GM21723 (cell line): ENCODE results near the gene CIDEB.

ENCODE experiments used
- ATAC-seq: cut with Tn5 transposase; IDR thresholded peaks from one replicate; pipeline ENCODE4 v1.9.1; 2021; ENCODE audit warnings: mild to moderate bottlenecking, moderate library complexity; ENCODE audit not compliant: unreplicated experiment

The CIDEB gene

DNA sequence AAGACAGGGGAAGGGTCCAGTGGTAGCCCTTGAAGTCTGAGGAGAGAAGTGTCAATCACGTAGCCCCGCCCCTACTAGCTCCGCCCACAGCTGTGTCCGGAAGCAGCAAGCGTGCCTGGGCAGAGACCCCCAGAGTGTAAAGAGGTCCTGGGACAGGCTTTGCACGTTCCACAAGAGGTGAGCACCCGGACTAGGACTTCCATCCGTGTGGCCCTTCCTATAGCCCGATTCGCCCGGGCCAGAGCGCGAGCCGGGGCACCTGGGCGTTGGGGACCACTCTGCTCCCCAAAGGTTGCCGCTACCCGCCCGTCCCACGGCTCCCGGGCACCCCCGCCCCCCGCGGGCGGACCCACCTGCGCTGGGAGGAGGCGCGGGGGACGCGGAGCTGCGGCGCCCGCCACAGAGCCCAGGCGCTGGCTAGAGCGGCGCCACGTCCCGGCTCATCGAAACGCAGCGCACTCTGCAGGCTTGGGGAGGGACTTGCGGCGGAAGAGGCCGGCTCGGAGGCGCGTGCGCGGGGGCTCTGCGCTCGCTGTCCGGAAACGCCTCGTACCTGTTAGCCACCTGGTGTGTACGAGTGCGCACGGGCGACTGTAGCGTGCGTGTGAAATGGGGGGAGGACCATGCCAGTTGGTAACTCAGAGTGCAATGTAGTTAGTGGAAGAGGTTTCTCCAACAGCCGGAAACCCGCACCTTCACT, 36.5 kb downstream of the CIDEB start, which contains the start of gene RABGGTA:
Gene RABGGTA, minus strand, starts transcription at position 464 of the 700 bp plus-strand sequence. CDS start 482 bp downstream, outside the sequence.
- ATAC-seq = peak; percentile 83

DNA sequence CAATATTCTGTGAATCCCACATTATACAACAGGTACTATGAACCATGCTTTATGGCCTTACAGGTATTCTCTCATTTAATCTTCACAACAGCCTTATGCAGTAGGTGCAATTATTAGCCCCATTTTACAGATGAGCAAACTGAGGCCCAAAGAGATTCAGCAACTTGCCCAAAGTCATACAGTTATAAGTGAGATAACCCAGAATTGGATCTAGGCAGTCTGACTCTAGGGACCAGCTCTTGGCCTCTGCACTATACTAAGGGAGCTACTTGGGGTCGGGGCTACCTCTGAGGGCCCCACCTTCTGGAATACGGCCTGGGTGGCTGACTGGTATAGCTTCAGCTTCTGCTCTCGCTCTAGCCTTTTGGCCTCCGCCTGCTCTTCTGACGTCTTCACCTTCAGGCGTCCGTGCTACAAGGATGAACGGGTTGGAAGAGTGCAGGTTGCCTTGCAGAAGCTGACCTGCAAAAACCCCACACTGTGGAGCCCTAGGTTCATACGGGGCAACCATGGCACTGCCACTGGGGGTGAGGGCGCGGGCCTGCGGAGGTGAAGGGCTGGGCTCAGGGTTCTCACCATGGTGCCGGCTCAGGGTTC, 37.1 kb downstream of the CIDEB start:
- peak; percentile 1 for ATAC-seq

DNA sequence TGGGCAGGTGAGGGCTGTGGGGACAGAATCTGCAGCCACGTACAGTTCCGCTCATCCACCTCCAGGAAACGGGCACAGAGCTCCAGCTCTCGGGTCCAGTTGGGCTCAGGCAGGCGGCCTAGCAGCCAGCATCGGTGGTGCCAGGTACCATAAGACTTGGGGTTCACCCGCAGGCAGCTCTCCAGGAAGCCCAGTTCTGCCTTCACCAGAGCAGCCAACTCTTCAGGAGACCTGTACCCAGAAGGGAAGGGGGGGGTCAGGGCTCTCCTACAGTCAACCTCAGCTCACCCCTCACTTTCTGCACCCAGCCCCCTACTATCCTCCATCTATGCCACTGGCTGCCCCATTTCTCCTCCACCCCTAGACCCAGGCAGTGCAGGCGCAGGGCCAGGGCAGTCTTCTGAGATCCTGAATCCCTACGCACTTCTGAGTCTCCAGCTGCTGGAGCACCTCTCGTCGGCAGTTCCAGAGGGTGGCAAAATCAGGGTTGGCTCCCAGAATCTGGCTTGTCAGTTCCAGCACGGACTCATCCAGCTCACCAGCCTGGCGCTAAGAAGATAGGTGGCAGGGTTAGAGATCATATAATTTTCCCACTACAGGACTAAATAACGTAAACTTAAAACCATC, 37.8 kb downstream of the CIDEB start:
- no peak for ATAC-seq

DNA sequence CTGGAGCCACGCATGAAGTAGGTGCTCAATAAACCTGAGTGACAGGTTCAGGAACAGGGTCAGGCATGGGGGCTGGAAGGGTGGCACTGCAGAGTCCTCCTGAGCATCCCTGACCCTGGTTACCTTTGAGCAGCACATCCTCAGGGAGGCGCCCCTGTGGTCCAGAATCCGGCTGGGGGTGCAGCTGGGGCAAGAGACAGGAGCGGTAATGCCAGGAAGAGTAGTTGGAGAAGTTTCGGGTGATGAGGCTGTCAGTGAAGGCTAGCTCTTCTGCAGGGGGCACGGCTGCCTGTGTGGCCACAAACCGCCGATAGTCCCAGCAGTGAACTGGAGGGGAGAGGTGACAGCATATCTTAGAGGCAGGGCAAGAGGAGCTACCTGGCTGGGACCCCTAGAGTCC, 38.4 kb downstream of the CIDEB start:
- no peak for ATAC-seq

DNA sequence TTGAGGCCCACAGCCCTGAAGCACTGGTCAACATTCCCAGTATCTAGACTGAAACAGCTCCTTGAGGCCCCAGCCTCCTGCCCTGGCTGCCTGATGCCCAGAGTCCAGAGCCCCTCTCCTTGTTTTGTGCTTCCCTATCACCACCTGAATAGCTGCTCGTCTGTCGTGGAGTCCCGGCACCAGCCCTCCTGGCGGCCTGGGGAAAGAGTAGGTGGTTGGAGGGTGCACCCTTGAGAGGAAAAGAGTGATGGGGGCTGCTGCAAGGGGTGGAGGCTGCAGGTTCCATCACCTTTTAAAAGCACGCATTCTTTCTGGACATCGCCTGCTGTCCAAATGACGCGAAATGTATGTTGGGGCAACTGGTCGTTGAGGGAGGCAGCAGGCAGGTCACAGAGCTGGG, 39.6 kb downstream of the CIDEB start:
- no peak for ATAC-seq

DNA sequence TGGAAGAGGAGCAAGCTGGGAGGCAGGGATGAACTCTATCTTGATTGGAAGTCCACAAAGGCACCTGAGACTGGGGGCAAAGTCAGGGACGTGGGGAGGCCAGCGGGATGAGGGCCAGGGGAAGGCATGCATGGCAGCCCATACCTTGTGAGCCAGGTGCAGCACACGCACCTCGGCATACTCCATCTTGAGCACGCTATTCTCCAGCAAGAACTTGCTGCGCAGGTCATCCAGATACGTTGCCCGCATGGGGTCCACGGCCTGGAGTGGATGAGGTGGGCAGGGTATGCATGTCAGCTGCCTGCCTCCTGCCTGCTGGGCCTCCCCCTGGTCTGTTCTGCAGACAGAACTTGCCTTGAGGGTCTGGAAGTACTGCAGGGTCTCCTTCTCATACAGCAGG, 40.3 kb downstream of the CIDEB start:
- ATAC-seq = no peak

DNA sequence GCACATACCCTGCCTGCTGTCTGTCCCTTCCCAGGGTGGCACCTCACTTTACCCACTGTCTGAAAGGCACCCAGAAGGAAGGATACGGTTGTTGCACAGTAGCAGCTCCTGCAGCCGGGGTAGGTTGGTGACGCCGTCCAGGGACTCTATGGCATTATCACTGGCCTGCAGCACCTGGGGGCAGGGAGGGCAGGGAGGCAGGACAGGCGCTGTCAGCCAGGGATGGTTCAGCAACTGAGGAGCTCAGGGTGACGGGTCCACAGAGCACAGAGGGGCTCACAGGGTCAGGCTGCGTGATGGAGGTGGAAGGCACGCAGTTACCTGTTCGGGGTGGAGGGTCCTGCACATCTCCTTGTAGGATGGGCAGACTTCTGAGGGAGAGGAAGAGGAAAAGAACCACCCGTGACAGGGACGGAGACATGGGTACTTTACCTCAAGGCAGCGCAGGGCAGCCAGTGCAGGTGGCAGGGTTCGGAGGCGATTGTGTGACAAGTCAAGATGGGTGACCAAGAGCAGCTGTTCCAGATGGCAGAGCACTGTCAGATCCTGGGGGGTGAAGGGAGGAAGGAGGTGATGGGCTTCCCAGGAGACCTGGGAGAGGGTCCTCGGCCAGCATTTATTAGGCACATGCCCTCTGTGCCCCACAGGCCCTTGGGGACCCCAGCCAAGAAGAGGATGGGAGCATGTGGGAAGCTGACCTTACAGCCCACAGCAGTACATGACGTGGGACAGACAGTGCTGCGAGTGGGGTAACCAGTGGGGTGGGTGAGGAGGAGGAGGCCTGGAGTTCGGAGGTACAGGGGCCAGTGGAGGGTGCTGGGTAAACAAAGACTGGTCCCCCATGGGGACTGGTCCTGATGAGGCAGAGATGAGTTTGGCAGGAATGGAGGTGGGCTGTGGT, 41.2 kb downstream of the CIDEB start:
- no peak for ATAC-seq

DNA sequence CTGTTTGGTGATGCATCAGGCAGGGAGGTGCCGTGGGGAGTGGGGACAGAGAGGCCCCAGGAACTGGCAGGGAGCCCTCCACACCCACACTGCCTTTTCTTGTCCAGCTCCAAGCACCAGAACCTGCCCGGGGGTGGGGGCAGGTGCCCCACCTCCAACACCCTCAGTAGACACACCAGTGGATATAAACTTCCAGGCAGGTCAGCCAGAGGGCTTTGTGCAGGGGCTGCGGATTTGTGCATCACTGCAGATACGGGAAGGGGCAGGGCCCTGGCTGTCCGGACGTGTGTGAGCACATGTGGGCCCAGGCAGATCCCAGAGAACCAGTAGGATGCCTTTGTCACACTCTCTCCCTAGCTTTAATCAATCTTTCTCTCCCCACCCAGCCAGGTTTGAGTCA, 43.5 kb downstream of the CIDEB start:
- ATAC-seq = no peak

DNA sequence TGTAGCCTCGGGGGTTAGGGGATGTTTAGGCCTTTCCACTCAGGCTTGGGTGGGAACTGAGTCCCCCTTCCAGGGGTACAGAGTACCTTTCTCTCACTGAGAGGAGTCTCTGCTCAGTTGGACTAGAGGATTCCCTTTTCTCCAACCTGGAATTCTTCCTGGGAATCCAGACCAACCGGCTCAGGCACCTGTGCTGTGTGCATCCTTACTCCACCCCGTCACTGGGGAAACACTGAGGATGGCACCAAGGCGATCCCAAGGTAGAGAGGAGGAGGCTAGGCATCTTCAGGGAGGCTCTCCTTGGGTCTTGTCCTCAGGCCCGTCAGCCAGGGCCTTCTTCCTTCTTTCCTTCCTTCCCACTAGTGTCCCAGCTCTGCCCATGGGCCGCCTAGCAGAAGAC, 43.9 kb downstream of the CIDEB start:
- no peak for ATAC-seq

DNA sequence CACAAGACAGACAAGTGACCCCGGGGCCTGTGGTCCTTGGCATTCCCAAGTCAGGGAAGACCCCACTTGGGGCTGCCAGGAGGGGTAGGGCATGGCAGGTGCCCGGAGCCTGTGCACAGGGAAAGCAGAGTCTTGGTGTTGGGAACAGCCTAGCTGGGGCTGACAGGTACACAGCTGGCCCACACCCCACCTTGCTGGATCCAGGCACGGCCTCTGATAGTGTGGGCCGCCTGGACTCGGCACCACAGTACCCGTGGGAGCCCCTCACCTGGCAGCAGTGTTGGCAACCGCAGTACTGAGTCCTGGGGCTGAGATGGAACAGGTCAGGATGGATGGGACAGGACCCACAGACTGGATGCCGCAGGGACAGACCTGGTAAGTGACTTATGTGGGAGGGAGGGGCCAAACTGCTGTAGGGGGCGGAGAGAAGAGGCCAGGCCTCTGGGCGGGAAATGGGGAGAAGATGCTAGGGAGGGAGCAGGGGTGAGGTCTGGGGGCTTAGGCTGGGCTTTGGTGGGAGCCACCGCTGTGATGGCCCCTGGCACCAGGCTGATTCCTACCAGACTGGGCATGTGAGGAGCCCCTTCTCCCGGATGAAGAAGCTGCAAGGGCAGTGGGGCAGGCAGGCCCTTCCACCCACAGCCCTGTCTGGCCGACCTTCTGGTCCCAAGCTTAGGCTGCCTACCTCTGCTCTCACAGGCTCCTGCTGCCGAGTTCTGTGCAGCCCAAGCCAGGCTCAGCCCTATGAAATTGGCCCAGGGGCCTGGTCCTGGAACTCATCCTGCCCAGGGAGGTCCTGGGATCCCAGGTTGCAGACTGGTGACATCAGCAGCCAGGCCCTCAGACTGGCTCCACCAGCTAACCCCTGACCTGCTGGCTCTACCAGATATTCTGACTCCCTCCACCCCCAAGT, 44.7 kb downstream of the CIDEB start, which contains the start of gene TGM1:
Gene TGM1, minus strand, starts transcription at position 357 of the 913 bp plus-strand sequence. CDS start 825 bp downstream, outside the sequence.
- ATAC-seq = no peak

DNA sequence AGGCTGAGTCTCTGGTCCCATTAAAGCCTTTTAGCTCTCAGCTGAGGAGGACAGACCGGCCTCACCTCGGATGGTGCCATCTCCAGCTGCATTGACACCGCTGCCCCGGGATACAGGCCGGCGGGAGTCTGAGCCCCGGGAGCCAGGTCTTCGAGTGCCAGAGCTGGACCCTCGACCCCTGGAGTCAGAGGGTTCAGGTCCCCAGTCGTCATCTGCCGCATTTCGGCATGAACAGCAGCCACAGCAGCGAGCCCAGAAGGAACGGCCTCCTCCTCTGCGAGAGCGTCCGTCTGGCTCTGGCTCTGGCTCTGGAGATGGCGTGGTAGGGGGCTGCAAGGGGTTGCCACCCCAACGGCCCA, 45.8 kb downstream of the CIDEB start:
- no peak for ATAC-seq

DNA sequence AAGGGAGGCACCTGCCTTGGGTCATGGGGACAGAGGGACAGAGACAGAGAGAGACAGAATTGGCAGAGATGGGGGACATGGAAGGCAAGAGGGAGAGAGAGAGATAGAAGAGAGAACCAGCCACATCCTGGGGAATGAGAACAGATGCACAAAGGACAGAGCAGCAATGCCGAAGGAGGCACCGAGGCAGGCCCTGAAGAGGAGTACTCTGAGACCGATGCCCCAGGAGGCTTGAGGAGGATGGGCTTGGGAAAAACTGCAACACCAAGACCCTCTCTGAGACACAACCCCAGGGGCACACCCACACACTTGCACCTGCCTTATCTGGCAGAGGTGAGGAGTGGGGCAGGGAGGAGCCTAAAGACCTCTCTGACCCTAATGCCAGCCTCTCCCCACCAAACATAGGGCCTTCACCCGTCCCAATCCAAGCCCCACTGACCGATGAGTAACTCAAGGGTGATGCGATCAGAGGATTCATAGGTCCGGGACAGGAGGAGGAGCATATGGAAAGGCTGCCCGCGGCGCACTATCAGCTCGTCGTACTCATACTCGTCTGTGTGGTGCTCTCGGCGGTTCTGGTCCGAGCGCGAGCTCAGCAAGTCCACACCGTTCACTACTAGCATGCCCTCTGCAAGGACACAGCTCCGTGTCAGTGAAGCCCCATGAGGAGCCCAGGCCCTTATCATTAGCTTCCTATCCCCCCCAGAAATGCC, 46.4 kb downstream of the CIDEB start:
- ATAC-seq = no peak

DNA sequence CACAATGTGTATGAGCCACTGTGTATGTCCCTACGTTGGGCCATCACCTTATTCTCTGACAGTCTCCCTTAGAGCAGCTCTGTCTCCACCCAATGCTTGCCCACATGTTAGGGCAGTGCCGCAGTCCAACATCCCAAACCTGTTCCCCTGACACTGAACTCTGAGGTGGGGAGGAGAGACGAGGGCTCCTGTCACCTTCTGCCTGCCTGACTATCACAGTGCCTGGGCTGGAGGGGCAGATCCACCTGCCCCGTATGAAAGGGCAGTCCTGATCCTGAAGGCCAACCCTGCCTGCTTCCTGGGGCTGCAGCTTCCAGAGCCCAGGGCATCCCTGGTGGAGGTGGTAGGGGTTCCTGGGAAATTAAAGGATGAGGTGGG, 47.0 kb downstream of the CIDEB start:
- ATAC-seq = no peak

DNA sequence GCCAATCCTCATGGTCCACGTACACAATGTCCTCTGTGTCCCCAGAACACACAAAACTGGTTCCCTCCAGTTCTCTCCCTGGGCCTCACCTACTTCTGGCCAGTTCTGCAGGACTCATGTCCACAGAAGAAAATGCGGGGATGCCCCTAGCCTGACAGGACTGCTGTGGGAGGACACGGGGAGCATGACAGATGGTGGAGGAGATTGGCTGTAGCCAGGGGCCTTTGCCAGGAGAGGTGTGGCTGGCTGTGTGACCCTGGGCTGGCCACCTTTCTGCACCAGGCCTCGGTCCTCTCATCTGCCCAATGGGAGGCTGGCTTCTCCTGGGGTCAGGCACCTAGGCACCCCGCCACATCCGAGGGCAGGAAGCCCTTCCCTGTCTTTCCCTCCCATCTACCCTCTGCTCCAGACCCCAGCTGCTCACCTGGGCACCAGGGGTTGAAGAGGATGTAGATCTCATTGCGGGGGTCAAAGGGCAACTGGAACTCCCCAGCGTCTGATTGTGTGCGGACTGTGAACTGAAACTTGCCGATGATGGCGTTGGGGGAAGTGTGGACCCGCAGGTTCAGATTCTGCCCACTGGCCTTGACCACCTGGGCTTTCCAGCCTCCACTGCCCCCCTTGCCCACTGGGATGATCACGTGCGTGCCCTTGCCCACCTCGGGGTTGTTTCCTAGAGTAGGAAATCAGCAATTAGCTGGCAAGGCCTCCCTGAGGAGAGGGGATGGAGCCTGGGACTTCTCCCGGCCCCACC, 47.6 kb downstream of the CIDEB start:
- no peak for ATAC-seq

DNA sequence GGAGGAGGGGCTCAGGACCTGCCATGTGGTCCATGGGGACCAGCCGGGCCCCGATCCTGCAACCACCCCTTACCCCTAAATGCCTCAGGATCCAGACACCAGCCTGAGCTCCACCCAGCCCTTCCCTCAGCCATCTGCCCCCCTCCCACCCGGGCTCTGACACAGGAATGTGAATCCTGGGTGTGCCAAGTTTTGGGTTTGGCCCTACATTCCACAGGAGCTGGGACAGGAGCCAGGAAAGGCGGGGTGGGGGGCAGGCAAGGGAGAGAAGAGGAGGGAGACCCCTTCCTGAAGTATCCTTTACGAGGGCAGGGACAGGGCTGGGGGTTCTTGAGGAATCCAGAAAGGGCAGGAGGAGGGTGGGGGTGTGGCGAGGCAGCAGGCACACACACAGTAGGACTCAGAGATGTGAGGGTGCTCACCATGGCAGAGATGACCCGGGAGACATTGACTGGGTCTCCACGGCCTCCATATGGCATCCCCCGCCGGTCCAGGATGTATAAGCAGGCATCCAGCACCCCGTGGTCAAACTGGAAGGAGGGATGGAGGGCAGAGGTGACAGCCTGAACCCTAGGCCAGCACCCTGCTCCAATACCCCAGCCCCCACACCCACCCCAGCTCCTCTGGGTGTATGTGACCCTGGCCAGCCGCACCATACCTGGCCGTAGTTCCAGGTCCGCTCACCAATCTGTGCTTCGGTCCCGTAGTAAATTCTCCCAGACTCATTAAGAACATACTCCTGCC, 48.3 kb downstream of the CIDEB start:
- ATAC-seq = no peak

DNA sequence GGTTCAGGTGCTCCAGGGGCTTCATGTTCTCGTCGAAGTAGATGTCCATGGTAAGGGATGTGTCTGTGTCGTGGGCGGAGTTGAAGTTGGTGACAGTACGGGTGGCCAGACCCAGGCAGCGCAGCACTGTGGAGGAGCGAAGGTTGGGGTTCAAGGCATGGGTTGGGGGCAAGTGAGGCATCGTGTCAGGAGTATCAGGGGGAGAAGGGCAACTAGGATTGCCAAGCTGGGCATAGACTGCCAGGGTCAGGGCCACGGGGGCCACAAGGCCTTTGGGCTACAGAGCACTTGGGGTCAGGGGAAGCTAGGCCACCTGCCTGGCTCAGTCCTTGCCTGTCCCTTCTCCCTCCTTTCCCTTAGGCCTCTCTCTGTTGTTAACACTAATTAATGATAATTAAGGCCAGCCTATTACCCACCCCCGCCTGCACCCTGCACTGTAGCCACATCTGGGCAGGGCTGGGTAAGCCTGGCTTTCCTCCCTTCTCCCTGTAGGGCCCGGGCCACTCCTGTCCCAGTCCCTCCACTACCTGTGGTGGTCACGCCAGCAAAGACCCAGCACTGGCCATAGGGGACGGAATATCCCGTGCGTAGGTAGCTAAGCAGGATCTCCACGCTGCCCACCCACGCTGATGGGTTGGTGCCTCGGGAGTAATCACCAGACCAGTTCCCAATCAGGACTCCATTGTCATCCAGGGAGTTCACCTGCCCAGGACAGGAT, 49.1 kb downstream of the CIDEB start:
- ATAC-seq = no peak

DNA sequence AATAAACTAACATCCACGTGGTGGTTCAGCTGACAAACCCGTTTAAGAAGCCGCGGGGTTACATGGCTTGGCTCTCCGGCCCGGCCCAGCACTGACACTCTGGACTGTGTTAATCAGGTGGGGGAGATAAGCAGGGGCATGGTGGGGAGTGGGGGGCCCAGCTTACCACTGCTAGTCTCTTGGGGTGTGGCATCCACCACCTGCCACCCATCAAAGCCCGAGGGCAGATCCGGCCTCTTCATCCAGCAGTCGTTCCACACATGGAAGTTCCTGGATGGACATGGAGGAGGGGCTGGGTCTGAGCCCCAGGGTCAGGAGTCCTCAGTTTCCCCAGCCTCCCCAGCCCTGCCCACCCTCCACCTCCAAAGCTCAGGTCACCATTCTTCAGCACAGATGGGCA, 49.7 kb downstream of the CIDEB start:
- no peak for ATAC-seq

DNA sequence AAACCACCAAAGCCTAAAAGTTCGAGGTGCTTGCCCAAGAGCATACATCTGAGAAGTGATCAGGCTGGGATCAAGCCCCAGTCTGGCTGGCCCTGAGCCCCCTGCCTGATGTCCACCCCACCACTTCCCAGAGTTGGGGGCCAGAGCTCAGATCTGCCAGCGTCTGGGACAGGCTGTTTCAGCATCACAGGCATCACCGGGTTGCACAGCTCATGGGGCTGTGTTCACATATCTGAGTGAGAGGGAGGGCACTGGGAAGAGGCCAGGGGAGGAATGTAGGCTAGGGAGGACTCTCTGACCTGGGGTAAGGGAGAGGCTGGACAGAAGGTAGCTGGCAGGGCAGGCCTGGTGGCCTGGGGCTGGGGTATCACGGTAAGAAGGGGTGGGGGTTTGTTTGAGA, 50.8 kb downstream of the CIDEB start:
- no peak for ATAC-seq
